GM12878 (cell line): Measurements from ENCODE around the gene NLRP2B. TPM values are rescaled to one million over a fixed set of nuclear protein-coding genes. Genes with fewer than 3 reads are reported as not detected.

ENCODE experiments used
- ATAC-seq: fragments of 200-7000 bp; cut with Tn5 transposase; 3 replicates; pipeline ENCODE4 v1.9.1; 2020; ENCODE audit warnings: mild to moderate bottlenecking, moderate library complexity
- BruUV-seq: library from RNA; stranded (reverse); fragments of 400-500 nt; replicated peaks from 2 replicates; lab custom pipeline; 2021; lab: Mats Ljungman, UMichigan
- CTCF ChIA-PET: fragments of 300-600 bp; sonication (Branson Sonifier 250); formaldehyde crosslinking; extraction: SDS; loops from one replicate; lab custom pipeline; 2021; ENCODE audit warnings: inconsistent platforms; lab: Yijun Ruan, JAX
- POLR2A ChIA-PET: fragments of 350-600 bp; formaldehyde crosslinking; extraction: SDS; loops from one replicate; lab custom pipeline; 2021; ENCODE audit warnings: inconsistent platforms; lab: Charles Lee
- RAD21 ChIA-PET: fragments of 300-600 bp; sonication (Branson Sonifier 250); formaldehyde crosslinking; loops from one replicate; lab custom pipeline; 2023; ENCODE audit warnings: antibody characterized with exemption; ENCODE audit not compliant: unreplicated experiment; lab: Charles Lee
- SMC1A ChIA-PET: fragments of 300-600 bp; sonication (Branson Sonifier 250); formaldehyde crosslinking; loops from one replicate; lab custom pipeline; 2023; ENCODE audit not compliant: unreplicated experiment, uncharacterized antibody; lab: Charles Lee
- DNase-seq: peaks from one replicate; pipeline ENCODE4 v3.0.0-alpha.2; 2011; ENCODE audit warnings: low read depth, low spot score
- FAIRE-seq: peaks from 3 replicates; lab custom pipeline; 2011; peaks lifted over from hg19 to GRCh38; lab: Jason Lieb, UNC
- H2AFZ ChIP-seq: 2 replicates; pipeline ENCODE4 v1.6.0; 2011; ENCODE audit warnings: low read depth, low read length, control low read depth; ENCODE audit not compliant: control insufficient read depth
- H3K27ac ChIP-seq: 2 replicates; pipeline ENCODE4 v1.5.1; 2011; ENCODE audit warnings: control low read depth; ENCODE audit not compliant: control insufficient read depth, insufficient read depth
- H3K27me3 ChIP-seq, 2 experiments: replicated peaks in 1 of 2; 2 replicates each; pipeline versions ENCODE4 v1.6.0 to v1.6.1; 2011; ENCODE audit warnings: low read length in 1 of 2; ENCODE audit not compliant: control insufficient read depth in 2 of 2, insufficient read depth in 2 of 2
- H3K36me3 ChIP-seq, 2 experiments: 2 replicates each; pipeline ENCODE4 v1.5.1; 2011; ENCODE audit warnings: low read length in 1 of 2; ENCODE audit not compliant: control insufficient read depth in 2 of 2, insufficient read depth in 2 of 2
- H3K4me1 ChIP-seq: 2 replicates; pipeline ENCODE4 v1.6.1; 2011; ENCODE audit warnings: mild to moderate bottlenecking, low read length, moderate library complexity, mixed read lengths; ENCODE audit not compliant: control insufficient read depth, insufficient read depth
- H3K4me2 ChIP-seq: 2 replicates; pipeline ENCODE4 v1.6.0; 2011; ENCODE audit warnings: control low read depth; ENCODE audit not compliant: control insufficient read depth, insufficient read depth
- H3K4me3 ChIP-seq: fragments of 200-600 bp; sonication (generic); 2 replicates; pipeline ENCODE4 v1.5.1; 2016
- H3K79me2 ChIP-seq: 2 replicates; pipeline ENCODE4 v1.6.0; 2011; ENCODE audit warnings: low read length; ENCODE audit not compliant: control insufficient read depth, insufficient read depth
- H3K9ac ChIP-seq: 2 replicates; pipeline ENCODE4 v1.8.0; 2011; ENCODE audit warnings: low read length, control low read depth, mixed read lengths; ENCODE audit not compliant: control insufficient read depth, insufficient read depth
- H3K9me3 ChIP-seq: replicated peaks from 3 replicates; pipeline ENCODE4 v1.5.1; 2011; ENCODE audit warnings: mild to moderate bottlenecking, low read length; ENCODE audit not compliant: control insufficient read depth, insufficient read depth
- H4K20me1 ChIP-seq: 2 replicates; pipeline ENCODE4 v1.6.0; 2011; ENCODE audit not compliant: control insufficient read depth, insufficient read depth
- ASH2L ChIP-seq: fragments of 300-600, 200-600 bp; sonication (generic); IDR thresholded peaks from 2 replicates; pipeline ENCODE4 v1.6.1; 2017; ENCODE audit warnings: low read depth, mild to moderate bottlenecking, borderline replicate concordance
- BCL11A ChIP-seq: IDR thresholded peaks from 2 replicates; pipeline ENCODE4 v1.6.1; 2011; ENCODE audit warnings: low read depth, low read length
- BMI1 ChIP-seq: fragments of 450-650 bp; IDR thresholded peaks from 2 replicates; pipeline ENCODE4 v1.6.1; 2016; ENCODE audit warnings: mild to moderate bottlenecking, moderate library complexity, borderline replicate concordance
- CHD2 ChIP-seq: IDR thresholded peaks from 2 replicates; pipeline ENCODE4 v1.6.1; 2011; ENCODE audit warnings: low read depth, low read length, improper control_type of control experiment, borderline replicate concordance
- HCFC1 ChIP-seq: fragments of 150-350 bp; IDR thresholded peaks from 2 replicates; pipeline ENCODE4 v1.6.1; 2014; ENCODE audit warnings: low read length
- IKZF1 ChIP-seq: fragments of 450-650 bp; conservative IDR thresholded peaks from 2 replicates; pipeline ENCODE4 v1.6.1; 2017; ENCODE audit warnings: antibody characterized with exemption, mild to moderate bottlenecking
- IRF5 ChIP-seq: fragments of 450-650 bp; IDR thresholded peaks from 2 replicates; pipeline ENCODE4 v1.6.1; 2017; ENCODE audit warnings: borderline replicate concordance
- MEF2B ChIP-seq: fragments of 450-650 bp; IDR thresholded peaks from 2 replicates; pipeline ENCODE4 v1.6.1; 2018; ENCODE audit warnings: mild to moderate bottlenecking, moderate library complexity; ENCODE audit not compliant: partially characterized antibody, poor library complexity, severe bottlenecking
- MYC ChIP-seq: IDR thresholded peaks from 2 replicates; pipeline ENCODE4 v1.6.1; 2011; ENCODE audit warnings: mild to moderate bottlenecking, low read length, moderate library complexity, inconsistent platforms; ENCODE audit not compliant: insufficient read depth, insufficient replicate concordance, insufficient read length, severe bottlenecking
- NFYA ChIP-seq: IDR thresholded peaks from 2 replicates; pipeline ENCODE4 v1.6.1; 2011; ENCODE audit warnings: low read depth, mild to moderate bottlenecking, low read length, improper control_type of control experiment, borderline replicate concordance
- PAX5 ChIP-seq: IDR thresholded peaks from 2 replicates; pipeline ENCODE4 v1.6.1; 2011; ENCODE audit warnings: low read depth, low read length, borderline replicate concordance
- PML ChIP-seq: IDR thresholded peaks from 2 replicates; pipeline ENCODE4 v1.6.1; 2012; ENCODE audit warnings: low read length, inconsistent platforms
- SMAD5 ChIP-seq: IDR thresholded peaks from 2 replicates; pipeline ENCODE4 v1.6.1; 2016; ENCODE audit warnings: antibody characterized with exemption, low read depth
- USF2 ChIP-seq: IDR thresholded peaks from 2 replicates; pipeline ENCODE4 v1.6.1; 2011; ENCODE audit warnings: low read depth, low read length, improper control_type of control experiment, borderline replicate concordance
- WRNIP1 ChIP-seq: IDR thresholded peaks from 2 replicates; pipeline ENCODE4 v1.6.1; 2011; ENCODE audit warnings: low read depth, low read length, improper control_type of control experiment, borderline replicate concordance
- WGBS: methylation state at CpG from one replicate; pipeline ENCODE4 v1.1.6; 2016; ENCODE audit warnings: low lambda C conversion rate; ENCODE audit not compliant: insufficient replicate concordance, insufficient coverage; ENCODE audit errors: missing lambda C conversion rate; 5-methylcytosine and 5-hydroxymethylcytosine counted together
- in situ Hi-C: fragments of 300-500 bp; cut with MboI; formaldehyde crosslinking; loops from 9 replicates; pipeline ENCODE4 v1.14.3; 2018; ENCODE audit warnings: mixed read lengths
- intact Hi-C: fragments of 100-400 bp; cut with micrococcal nuclease; formaldehyde crosslinking; loops from one replicate; pipeline ENCODE4 v1.14.2; 2022; ENCODE audit not compliant: unreplicated experiment
- polyA plus RNA-seq, 11 experiments: library from polyadenylated mRNA; depleted of rRNA in 4 of 11; unstranded in 6 of 11; stranded (reverse) in 5 of 11; fragments of >200 nt; fragmentation: Nextera tagmentation in 4 of 11; fragmentation: Illumina TruSeq in 1 of 11; extraction: Ambion mirVana in 4 of 11; extraction: Trizol in 1 of 11; gene quantifications; 1 replicate in 1 of 11; 2 replicates in 10 of 11; pipeline versions ENCODE4 v1.2.1 to v1.2.3, GENCODE V29; 2011 to 2016; ENCODE audit warnings: inconsistent platforms in 2 of 11, missing spikeins in 2 of 11, low read depth in 1 of 11
- total RNA-seq, 4 experiments: library from RNA; depleted of rRNA in 3 of 4; stranded (reverse); fragments of >200 nt in 3 of 4; fragmentation: Illumina TruSeq in 1 of 4; extraction: Trizol in 1 of 4; gene quantifications; 2 replicates each; pipeline versions ENCODE4 v1.2.1 to v1.2.3, GENCODE V29; 2013 to 2021

NLRP2B gene
- total and polyA plus RNA-seq, 10 of the 15 experiments (the other 5 are each of a cell fraction or from before 2014, with no cell fraction given): not detected

GRCh38 chrX:57667010-57667409, 13.1 kb downstream of the NLRP2B start:
- Histone ChIP-seq H3K9me3 (no peaks in the 10 kb centered on the region), H3K27me3 (no peaks in the 10 kb centered on the region), H3K4me3 (no peak overlapping the region), H3K4me2 (no peak overlapping the region), H2AFZ (no peak overlapping the region), H3K79me2 (no peaks in the 10 kb centered on the region), H3K36me3 (no peaks in the 10 kb centered on the region)
- intact Hi-C loops: no loop called here
- in situ Hi-C loops: no loop called here
- ATAC-seq (no peak), FAIRE-seq (no peak)
- ChIA-PET CTCF (interaction anchor here (0.6 kb wide), 1 partner anchor 212 kb away, joined by 3 read pairs; no protein-coding TSS in a partner anchor), SMC1A (no interaction called here), RAD21 (no interaction called here)
- 0% methylated on average over 1 of the region's 1 CpG for WGBS
- TF ChIP-seq HCFC1 (no peak), PAX5 (no peak), PML (no peak), MYC (no peak), CHD2 (no peak), IRF5 (no peak), NFYA (no peak), BMI1 (no peak), USF2 (no peak), MEF2B (no peak), WRNIP1 (no peak), SMAD5 (no peak), IKZF1 (no peak), BCL11A (no peak), ASH2L (no peak)
- TF ChIP-seq, all 136 proteins: peak for 0
- H3K27ac ChIP-seq: no peak overlapping the region
- DNase-seq: no peak
- BruUV-seq: no TSS peak
- POLR2A ChIA-PET: no interaction called here
- no peaks in the 10 kb centered on the region for H3K4me1 ChIP-seq
- H3K9ac ChIP-seq: no peak overlapping the region
- no peaks in the 10 kb centered on the region for H4K20me1 ChIP-seq
